ENCODE data around the gene GDNF.
"Not testable (repeated sequence)": the region's sequence is repeated elsewhere in the genome, so short reads cannot be mapped to it uniquely, and the experiment has no call there.

The GDNF gene

DNA sequence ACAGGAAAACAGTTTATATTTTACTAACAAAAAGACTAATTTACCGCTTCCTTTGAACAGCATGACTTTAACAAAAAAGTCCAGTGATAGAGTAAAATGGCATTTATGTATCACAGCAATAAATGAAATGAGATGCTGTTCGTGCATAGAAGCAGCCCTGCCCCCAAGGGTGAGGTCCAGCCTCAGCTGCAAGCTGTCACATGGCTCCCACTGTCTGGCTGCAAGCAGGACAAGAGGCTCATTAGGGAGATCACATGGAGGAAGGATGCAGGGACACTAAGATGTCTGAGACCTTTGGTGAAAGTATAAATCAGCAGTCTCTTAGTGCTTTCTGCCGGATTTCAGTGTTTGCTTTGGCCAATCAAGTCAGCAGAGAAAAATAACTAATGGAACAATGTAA lies 23.0 kb downstream of the GDNF start:
- no peak for DNase-seq (ENCODE audit: low read depth in 2 of 2)

- no peak for DNase-seq (ENCODE audit: low read depth in 2 of 2)
These were observed 23.5 kb downstream of the GDNF start for GRCh38 chr5:37816331-37816730.

DNA sequence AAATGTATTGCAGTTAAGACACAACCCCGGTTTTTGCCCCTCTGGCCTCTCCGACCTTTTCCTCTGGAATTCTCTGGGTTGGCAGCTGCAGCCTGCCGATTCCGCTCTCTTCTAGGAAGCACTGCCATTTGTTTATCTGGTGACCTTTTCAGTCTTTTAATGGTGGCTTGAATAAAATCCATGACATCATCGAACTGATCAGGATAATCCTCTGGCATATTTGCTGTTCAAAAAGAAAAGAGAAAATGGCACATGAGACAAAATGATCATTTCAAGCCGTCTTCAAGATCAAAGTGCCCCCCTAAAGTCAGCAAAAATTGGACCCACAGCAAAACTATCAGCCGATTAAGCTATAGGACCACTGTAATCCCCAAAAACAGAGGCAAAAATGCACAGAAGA lies 23.9 kb downstream of the GDNF start:
- DNase-seq (ENCODE audit: low read depth in 2 of 2), result no peak

- no peak for DNase-seq (ENCODE audit: low read depth in 2 of 2)
These were observed 25.1 kb downstream of the GDNF start for GRCh38 chr5:37814699-37815098.

GRCh38 chr5:37812365-37812764 lies 27.5 kb downstream of the GDNF start:
- DNase-seq (ENCODE audit: low read depth in 2 of 2), result no peak

DNA sequence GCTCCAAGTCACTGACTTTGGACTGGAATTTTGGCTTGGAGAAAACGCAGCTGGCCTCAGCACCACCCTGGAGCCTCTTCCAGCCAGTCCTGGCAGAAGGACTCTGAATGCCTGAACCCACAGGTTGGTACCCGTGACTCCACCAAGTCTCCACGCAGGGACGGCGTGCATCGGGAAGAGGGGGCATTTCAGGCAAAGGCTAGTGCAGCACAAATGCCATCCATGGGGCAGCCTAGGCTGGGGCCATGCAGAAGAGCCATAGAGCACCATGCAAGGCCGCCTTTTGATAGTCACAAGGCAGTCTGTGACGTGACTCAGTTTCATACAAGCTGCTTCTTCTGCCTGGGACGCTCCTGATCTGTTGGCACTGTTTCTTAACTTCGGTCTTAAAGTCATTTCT lies 28.0 kb downstream of the GDNF start:
- DNase-seq (ENCODE audit: low read depth in 2 of 2), result no peak

DNA sequence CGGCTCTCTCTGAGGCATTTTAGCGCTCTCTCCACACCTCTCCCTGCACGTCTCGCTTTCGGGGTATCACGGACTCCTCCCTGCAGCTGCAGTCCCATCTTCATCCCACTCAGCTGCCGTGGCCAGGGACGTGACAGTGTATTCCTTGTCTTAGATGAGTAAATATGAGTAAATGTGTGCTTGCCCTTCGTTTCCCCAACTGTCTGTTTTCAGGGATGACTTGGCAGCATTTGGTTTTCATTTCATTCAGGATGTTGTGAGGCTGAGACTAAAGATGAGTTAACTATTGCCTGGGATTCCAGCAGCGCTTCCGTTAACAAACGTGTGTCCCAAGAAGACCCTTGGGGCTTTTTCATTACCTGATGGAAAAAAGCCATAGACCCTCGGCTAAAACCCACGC lies 29.5 kb downstream of the GDNF start:
- DNase-seq (ENCODE audit: low read depth in 2 of 2), result no peak

- DNase-seq (ENCODE audit: low read depth in 2 of 2), result no peak
These were observed 30.9 kb downstream of the GDNF start for GRCh38 chr5:37808945-37809344.

DNA sequence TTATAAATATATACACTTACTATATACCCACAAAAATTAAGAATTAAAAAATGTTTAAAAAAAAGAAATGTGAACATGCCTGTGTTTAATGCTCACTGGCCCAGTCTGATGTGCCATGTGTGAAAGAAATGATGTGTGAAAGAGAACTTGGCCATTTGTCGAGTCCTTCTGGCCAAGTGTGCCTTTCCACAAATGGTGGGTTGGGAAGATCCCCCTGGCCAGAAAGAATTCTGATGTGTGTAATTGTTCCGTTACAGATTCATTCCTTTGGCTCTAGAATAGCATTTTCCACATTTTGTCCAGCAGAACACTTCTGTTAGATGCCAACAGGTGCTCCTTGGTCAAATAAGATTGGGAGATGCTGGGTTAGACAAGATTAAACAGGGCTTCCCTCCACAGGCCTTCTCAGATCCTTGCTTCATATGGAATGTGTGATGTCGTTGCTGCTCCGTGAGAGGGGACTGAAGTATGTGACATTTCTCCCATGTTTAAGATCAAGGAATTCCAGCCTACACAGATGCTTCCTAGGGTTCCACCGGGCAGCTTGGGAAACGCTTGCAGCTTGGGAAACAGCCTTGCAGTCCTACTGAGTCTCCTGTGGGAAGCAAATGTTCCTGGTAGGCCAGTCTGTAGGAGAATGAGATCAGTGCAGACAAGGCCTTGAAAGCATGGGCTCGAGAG lies 32.1 kb downstream of the GDNF start:
- DNase-seq (ENCODE audit: low read depth in 2 of 2), result no peak

DNA sequence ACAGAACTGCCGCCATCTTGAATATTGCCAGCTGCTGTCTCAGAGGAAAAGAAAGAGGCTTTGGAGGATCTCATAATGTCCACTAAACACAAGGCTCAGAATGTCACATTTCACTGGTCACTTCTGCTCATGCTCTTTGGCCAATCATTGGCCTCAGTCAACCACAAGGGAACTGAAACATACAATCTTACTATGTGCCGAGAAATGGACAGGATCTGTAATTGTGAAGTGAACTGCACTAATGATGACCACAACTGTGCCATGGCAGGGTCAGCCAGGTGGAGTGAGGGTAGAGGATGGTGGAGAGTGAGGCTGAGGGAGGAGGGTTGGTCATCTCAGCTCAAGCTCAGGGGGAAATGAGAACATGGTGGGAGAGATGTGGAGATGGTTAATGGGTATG lies 32.8 kb downstream of the GDNF start:
- DNase-seq (ENCODE audit: low read depth in 2 of 2), result no peak

DNA sequence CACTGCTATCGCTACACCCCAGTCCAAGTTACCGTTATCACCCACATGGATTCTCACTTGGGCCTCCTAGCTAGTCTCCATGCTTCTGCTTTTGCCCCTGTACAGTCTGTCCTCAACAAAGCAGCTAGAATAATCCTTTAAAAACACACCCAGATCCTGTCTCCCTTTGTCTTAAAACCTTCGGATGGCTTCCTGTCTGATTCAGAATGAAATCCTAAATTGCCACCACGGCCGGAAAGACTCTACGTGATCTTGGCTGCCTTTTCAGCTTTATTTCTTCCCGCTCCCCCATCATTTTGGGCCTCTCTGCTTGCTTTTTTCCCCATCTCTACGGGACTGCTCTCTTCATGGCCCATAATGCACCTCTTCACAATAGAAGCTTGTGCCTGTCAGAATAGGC lies 33.4 kb downstream of the GDNF start:
- DNase-seq (ENCODE audit: low read depth in 2 of 2), result no peak

- no peak for DNase-seq (ENCODE audit: low read depth in 2 of 2)
These were observed 33.8 kb downstream of the GDNF start for GRCh38 chr5:37806016-37806415.

- no peak for DNase-seq (ENCODE audit: low read depth in 2 of 2)
These were observed 35.4 kb downstream of the GDNF start for GRCh38 chr5:37804401-37804800.

- no peak for DNase-seq (ENCODE audit: low read depth in 2 of 2)
These were observed 36.4 kb downstream of the GDNF start for GRCh38 chr5:37803487-37803886.

- no peak for DNase-seq (ENCODE audit: low read depth in 2 of 2)
These were observed 38.3 kb downstream of the GDNF start for GRCh38 chr5:37801521-37801920.

DNA sequence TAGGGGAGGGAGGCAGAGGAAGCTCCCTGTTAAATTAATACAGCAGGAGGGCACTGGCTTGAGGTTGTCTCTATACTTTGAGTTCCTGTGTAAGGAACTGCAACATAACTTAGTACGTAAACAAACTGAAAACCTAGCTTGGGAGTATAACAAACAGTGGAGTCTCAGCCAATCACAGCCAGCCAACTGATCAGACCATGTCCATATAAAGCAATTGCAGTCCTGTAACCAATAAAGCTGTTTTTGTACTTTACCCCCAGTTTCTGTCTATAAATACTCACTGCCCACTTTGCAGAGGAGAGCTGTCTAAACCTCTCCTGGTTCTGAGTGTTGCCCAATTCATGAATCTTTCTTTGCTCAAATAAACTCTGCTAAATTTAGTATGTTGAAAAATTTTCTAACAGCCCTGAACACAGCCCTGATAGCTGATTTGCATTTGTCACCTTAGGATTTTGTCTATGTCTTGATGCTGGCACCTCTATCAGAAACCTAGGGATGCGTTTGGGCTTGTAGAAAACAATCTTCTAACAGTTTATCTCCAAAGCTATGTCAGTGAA lies 39.9 kb downstream of the GDNF start:
- DNase-seq (ENCODE audit: low read depth in 2 of 2), result no peak

- not testable (repeated sequence) for DNase-seq (ENCODE audit: low read depth in 2 of 2)
These were observed 43.4 kb downstream of the GDNF start for GRCh38 chr5:37796435-37796834.

DNA sequence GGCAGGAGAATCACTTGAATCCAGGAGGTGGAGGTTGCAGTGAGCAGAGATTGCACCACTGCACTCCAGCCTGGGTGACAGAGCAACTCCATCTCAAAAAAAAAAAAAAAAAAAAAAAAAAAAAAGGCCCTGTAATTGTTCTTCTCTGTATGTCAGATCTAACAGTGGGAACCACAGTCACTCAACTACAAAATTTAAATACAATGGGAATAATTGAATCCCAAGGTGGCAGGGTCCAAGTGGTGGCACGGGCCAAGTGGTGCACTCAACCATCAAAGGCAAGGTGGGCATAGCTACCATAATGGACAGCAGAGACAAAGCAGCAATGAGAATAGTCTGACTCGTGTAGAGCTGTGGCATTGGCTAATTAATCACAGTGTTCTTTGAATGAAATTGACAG lies 44.5 kb downstream of the GDNF start:
- DNase-seq (ENCODE audit: low read depth in 2 of 2), result not testable (repeated sequence)

- no peak for DNase-seq (ENCODE audit: low read depth in 2 of 2)
These were observed 46.7 kb downstream of the GDNF start for GRCh38 chr5:37792975-37793631.

GRCh38 chr5:37791321-37791720 lies 48.5 kb downstream of the GDNF start:
- DNase-seq (ENCODE audit: low read depth in 2 of 2), result no peak

GRCh38 chr5:37789991-37790390 lies 49.9 kb downstream of the GDNF start:
- no peak for DNase-seq (ENCODE audit: low read depth in 2 of 2)

DNA sequence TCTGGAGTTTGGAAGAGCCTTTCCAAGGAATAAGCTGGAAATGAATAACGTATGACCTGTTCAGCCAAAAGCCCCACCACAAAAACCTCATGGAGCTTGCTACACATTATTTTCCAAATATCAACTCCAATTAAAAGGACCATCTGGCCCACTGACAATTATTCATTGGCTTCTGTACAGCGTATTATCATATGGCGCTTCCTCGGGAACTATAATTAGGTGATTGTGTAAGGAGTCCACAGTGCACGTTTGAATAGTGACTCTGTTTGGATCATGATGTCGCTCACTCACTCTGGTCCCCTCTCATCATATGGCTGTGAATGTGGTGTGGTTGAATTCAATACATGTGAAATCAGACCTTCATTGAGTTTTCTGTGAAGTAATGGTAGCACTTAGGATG lies 52.1 kb downstream of the GDNF start:
- no peak for DNase-seq (ENCODE audit: low read depth in 2 of 2)

DNA sequence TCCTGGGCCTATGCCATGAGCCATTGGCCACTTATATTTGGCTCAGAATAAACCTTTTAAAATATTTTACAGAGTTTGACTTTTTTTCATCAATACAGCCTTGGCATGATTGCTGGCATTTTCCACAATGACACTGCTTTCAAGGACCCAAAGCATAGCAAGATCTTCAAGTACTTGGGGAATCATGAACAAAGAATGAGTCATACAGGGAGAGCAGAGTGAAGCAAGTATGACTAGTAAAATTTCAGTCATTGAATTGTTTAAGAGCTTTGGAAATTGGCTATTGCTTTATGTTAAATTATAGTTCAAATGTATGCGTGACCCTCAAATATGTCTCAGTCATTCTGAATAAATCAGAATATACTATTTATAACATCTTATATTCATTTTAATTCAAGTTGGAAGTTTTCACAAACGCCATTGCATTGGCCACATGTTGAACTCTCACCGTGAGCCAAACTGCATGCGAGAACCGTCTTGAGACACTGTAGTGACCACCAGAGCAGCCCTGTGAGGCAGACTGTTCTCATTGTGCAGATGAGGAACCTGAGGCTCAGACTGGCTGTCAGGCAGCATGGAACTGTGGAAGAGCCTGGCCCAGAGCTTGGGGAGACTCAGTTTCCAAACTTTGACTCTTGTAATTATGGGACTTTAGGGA lies 52.9 kb downstream of the GDNF start:
- no peak for DNase-seq (ENCODE audit: low read depth in 2 of 2)

All from stimulated activated CD8-positive, alpha-beta memory T cell treated with anti-CD3 and anti-CD28 coated beads, Interleukin-2, amount 100 ng/mL, for 1 hour (primary cell).